RKO (cell line): ENCODE results near the gene SORCS2.

Experiments used
- DNase-seq: peaks from one replicate; pipeline ENCODE4 v3.0.0-alpha.2; 2016; ENCODE audit warnings: low spot score

Gene SORCS2

DNA sequence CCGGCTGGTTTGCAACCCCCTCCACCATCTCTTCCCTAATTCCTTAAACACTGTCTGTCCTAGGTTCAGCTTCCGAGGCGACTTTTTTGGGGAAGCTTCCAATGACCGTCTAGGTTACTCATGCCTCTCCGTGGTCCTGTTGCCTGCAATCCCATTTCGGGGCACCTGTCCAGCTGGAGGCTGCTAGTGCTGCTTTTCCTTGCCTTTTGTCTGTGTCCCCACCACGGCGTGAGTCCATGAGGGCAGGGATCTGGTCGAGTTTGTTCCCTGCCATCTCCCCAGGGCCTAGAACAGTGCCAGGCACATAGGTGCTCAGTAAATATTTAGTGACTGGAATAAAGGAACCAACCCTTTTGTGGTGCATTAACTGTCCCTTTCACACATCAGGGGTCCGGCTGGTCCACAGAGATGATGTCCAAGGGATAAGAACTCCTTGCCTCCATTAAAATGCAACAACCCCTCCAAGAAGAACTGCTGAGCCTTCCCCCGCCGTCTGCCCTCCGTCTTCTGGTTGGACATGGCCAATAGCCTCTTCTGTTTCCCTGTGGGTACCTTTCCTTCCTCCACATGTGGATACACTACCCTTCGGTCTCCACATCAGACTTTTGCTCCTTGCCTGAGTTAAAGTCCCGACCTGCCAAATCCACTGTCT lies 5.7 kb upstream of the SORCS2 start:
- DNase-seq = no peak

DNA sequence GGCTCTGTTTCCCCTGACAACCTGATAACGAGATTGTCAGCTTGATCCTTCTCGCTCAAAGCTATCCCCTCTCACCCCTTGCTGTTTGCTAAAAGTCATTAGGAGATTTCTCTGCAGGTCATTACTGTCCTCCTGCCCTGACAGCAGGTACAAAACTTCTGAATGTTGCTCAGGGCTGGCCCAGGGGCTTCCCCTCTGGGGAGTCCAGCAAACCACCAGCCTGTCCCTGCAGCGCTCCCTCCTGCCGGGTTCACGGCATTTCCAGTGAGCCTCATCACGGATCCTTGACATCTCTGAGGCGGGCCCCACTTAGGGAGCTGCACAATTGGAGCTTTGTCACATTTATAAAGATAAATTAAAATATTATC lies 5.2 kb upstream of the SORCS2 start:
- DNase-seq = no peak

DNA sequence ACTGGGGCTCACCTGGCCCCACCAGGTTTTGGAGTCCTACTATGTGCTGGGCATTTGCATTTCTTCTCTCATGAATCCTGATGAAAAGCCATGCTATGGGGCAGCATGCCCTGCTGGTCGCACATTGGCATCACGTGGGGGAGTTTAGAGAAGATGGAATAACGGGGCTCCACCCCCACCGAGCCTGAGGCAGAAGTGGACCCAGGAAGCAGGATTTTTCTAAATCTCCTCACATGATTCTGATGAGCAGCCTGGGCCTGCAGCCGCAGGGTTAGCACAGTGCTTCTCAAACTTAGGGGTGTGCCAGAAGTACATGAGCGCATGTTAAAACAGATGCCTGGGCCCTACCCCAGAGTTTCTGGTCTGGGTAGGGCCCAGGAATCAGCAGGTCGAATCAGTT lies 4.6 kb upstream of the SORCS2 start:
- DNase-seq = no peak

DNA sequence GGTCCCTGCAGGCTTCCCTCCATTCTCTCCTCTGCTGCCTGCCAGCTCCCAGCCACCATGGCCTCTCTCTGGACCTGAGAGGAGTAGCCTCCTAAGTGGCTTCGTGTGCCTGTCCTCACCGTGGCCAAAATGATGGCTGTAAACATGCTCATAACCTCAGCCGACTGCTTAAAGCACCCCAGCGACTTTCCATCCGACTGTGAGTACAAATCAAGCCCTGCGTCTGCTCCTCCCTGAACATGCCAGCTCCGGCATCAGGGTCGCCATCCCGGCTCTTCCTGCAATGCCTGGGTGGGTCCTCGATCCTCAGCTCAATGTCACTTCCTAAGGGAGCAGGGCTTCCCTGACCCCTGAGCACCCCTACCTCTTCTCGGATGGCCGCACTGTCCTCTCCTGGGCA lies 3.3 kb upstream of the SORCS2 start:
- DNase-seq = no peak

DNA sequence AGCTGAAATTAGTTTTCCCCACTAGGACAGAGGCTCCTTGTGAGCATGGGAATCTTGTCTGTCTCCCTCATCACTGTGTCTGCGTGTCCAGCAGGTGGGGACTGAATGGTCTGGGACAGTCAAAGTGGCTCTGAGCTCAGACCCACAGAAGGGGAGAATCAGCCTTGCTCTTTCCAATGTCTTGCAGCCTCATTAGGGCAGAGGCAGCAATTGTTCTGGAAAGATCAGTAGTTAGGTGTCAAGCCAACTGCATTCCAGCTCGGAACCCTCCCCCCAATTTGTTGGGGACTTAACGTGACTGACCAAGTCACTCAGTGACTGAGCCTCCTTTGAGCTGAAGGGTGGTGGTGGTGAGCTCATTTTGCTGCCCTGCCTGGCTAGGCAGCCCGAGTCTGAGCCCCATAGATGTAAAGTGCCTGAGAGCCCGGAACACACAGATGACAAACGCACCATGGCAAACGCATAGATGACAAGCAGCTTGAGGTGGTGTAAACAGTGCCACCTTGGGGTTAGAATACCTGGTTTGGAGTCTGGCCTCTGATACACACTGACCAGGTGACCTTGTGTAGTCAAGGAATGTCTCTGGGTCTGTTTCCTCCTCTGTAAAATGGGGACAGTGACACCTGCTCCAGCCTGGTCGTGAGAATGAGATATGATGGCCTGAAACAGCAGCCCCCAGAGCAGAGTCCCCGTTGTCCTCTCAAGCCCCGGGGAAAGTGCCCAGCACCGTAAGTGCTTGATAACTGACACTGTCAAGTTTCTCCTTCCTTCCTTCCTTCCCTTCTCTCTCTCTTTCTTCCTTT lies 2.7 kb upstream of the SORCS2 start:
- DNase-seq = no peak

DNA sequence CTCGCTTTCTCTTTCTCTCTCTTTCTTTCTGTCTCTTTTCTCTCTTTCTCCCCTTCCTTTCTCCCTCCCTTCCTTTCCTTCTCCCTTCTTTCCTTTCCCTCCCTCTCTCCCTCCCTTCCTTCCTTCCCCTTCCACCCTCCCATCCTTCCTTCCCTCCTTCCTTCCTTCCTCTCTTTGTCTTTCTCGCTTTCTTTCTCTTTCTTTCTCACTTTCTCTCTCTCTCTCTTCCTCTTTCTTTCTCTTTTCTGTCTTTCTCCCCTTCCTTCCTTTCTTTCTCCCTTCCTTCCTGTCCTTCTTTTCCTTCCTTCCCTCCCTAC lies 2.1 kb upstream of the SORCS2 start:
- no peak for DNase-seq

DNA sequence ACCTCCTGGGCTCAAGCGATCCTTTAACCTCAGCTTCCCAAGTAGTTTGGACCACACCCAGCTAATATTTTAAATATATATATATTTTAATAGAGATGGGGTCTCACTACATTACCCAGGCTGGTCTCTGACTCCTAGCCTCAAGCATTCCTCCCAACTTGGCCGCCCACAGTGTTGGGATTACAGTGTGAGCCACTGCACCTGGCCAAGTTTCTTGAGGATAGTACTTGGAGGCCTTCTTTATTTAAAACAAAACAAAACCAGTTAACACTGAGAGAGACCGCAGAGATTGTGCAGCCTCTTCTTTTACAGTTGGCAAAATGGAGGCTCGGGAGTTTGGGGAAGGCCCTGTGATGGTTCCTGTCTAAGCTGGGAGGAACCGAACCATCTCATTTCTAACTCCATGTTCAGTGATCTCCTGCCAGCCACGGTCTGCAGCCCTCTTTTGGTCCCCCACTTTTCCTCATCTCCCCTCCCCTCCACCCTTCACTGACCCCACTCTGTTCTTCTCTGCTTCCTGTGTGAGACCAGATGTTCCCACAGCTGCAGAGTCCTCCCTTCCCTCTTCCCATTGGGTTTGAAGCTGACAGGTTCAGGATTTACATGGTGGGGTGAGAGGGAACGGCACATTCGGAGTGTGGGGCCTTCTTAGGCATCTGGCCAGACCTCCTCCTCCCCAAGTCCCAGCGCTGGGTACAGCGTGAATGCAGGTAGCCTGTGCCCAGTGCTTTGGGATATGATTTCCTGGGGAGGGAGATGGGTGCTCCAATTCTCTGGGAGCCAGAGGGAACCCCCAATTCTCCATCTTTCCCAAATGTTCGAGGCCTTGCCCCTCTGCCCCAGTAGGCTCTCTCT lies 1.4 kb upstream of the SORCS2 start:
- DNase-seq = no peak

DNA sequence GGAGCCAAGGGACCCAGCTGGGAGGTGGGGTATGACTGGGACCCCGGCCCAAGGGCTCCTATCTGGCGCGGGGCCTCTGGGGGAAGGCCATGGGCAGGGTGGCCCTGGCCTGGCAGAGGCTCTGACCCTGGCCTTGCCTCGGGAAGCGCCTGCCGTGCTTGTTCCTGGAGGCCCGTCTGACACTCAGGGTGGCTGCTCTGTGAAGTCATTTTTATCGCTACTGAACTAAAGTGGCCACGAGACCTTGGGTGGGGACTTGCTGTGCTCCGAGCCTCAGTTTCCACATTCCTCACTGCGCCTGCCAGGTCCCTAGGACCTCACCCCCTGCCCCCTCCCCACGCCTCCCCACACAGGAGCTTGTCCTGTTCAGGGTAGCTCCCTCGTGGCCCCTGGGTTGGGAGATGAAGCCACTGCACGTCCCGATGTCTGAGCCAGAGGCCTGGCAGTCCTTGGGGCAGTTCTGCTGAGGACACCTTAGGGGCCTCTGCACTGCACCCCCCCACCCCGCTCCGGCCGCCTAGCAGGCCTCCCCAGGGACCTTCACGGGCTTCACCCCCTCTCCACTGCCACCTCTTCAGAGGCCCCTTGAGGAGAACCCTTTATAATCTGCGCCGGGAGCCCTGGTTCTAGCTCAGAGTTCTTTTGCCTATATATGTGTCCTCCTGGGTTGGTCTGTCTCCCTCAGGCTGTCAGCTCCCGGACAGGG lies 639 bp upstream of the SORCS2 start:
- DNase-seq = no peak

DNA sequence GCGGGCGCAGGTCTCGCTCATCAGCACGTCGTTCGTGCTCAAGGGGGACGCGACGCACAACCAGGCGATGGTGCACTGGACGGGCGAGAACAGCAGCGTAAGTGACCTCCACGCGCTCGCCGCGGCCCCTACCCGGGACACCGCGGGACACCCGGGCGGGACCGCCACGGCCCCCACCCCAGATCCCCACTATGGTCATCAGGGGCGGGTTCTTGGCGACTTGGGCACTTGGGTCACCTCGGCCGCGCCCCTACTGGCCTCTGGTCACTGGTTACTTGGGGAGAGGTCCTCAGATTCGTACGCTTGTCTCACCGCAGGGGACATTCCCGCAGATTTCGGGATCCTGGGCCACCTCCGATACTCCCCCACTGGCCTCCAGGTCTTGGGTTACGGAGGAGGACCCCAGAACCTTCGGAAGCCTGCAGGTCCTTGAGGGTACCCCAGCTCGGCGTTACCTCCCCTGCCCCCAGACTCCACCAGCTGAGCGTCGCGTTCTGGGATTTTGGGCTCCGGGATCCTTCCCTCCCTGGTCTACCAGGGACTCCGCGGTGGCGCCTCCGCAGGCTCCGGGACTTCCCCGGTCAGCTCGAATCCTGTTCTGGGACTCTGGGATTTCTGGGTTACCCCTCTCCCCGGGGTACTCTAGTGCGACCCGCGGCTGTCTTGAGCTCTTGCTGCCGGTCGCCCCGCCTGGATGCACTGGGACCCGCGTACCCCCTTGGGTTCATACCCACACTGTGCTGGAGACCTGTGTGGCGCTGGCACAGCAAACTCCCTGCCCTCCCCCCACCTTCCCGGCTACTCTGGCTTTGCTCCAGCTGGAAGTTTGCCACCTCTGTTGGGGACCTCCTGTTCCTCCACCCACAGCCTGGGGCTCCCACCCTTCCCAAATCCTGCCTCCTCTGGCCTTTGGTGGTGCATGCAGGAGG lies 956 bp downstream of the SORCS2 start:
- no peak for DNase-seq

DNA sequence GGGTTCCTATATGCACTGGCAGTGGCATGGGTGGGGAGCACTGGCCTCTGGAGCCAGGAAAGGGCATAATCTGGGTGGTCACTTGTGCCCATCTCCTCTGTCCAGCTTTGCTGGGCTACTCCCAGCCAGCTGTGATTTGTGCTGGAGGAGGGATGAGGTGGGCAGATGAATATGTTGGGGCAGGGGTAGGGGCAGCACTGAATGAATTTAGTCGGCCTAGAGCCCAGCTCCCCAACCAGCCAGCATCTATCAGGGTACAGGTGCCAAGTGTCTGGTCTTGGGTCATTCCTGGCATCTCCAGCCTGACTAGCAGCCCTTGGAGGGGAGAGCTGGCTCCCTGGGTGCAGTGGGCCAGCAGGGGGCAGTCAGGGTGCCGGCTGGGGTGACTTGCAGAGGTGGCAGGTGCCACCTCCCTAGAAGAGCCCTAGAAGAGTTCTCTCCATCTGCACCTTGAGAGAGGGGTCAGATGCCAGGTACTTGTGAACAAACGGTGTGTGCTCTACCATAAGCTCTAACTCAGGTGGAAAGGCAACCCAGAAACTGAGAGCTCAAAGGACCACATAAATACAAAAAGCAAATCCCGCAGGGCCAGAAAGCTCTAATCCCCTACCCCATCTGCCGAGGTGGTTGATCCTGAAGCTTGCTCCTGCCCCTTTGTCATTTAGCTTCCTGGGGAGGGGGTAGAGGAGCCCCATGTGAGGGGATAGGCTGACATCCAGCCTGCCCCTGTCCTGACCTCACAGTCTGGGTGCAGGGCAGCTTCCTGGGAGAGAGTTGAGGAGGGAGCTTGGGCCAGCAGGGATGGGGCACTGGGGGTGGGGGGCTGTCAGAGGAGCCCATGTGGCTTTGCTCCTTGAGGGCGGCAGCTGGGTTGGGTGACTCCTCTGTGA lies 2.2 kb downstream of the SORCS2 start:
- no peak for DNase-seq

DNA sequence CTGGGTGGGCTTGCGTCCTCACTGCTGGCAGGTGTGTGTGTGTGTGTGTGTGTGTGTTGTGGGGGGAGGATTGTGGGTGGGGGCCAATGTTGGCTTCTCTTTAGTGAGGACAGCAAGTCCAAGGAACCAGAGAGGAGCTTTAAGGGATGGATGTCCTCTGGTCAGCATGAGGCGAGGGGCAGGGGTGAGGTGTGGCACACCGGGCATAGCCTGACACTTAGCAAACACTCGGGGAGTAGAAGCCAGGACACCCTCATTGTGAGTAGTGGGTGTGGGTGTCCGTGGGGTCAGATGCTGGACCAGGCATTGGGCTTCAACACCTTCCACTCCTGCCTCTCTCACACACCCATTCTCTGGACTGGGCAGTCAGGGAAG lies 2.8 kb downstream of the SORCS2 start:
- DNase-seq = no peak

DNA sequence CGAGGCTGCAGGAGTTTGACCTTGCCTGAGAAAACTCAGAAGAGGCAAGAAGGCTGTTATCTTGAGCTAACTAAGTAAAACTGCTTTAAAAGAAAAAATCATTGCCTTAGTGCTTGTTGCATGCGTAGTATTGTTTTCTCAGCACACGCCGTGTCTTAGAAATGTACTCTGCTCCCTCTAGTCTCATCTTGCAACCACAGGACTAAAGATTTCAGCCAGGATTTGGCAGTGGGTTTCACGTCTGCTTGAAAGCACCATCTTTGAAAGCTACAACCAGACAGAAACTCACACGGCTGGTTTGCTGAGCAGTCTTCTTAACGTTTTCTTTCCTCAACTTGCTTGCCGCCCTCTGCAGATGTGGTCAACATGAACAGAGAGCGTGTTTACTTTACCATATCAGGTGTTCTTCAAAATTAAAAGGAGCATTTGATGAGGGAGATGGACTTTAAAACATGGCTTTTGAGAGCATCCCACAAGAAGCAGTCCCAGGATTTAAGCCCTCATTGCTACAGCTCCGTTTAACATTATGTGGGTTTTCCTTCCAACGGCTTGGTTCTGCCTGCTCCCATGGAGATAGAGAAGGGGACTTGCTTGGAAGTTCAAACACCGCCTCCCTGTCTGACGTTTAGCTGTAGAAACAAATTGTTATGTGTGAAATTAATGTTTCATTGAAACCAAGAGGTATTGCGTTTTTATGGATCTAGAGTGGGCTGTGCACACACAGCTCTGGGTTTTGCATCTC lies 3.4 kb downstream of the SORCS2 start:
- no peak for DNase-seq

DNA sequence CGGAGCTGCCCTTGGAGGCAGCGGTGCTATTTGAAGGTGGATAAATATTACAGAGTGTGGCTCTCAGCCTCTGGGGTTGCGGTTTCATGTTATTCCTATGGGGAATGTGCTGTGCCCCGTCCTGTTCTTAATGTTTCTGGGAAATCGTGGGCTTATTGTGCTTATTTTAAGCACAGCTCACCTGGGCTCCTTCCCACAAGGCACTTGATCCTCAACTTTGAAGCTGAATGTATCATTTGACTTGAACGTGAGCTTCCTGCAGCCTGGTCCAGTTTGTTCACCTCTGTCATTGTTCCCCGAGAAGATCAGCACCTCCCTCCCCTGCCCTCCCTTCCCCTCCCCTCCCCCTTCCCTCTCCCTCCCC lies 3.9 kb downstream of the SORCS2 start:
- no peak for DNase-seq

DNA sequence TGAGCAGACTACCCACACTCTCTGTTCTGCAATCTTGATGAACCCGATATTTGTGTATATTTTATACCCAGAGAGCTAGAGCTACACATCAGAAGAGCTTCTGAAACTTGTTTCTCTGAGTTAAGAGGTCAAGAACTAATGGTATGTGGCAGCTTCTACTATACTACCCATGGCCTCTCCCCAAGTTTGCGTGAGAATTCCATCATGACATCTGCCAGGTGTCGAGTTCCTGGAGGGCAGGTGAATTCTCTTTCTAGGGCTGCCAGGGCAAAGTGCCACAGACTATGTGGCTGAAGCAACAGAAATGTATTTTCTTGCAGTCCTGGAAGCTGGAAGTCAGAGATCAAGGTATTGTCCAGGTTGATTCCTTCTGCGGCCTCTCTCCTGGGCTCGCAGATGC lies 4.4 kb downstream of the SORCS2 start:
- DNase-seq = no peak

DNA sequence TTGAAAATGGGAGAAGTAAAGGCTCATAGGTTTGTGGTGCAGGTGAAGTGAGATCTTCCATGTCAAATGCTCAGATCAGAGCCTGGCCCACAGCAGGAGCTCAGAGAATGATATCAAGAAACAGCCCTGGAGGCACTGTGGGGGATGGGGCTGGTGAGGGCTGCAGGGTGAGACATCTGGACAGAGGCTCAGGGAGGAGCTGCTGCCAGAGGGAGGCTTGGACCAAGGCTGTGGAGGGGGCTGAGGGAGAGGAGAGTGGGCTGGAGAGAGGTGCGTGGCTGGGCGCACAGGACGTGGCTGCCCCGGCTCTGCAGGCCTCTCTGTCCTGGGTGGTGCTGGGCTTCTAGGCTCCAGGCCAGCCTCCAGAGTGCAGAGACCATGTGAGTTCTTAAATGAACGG lies 5.6 kb downstream of the SORCS2 start:
- no peak for DNase-seq

DNA sequence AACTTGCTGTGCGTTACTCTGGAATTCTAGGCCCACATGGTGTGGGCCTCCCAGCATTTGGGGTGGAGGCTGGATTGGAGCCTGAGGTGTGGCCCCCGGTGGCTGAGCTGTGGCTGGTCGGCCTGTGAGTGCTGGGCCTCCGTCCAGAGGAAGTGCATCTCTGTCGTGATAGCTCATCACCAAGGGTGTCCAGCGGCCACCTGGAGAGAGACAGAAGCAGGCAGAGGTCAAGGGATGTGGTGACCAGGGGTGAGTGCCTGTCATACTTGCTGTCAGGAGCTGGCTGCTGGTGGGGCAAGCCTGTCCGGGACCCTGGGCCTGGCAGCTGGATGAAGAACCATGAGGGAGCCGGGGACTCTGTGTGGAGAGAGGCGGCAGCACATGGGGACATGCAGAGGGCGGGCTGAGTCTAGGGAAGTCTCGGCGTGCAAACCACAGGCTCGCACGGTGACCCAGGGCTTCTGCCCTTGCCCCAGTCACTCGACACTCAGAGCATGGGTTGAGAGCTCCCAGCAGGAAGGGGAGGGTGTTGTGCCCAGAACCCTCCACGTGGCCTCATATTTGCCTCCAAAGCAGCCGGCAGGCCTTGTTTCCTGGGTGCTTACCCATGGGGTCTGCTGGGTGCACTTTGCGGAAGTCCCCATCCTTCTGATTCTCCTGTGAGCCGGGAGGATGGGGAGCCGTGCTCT lies 6.2 kb downstream of the SORCS2 start:
- DNase-seq = no peak

DNA sequence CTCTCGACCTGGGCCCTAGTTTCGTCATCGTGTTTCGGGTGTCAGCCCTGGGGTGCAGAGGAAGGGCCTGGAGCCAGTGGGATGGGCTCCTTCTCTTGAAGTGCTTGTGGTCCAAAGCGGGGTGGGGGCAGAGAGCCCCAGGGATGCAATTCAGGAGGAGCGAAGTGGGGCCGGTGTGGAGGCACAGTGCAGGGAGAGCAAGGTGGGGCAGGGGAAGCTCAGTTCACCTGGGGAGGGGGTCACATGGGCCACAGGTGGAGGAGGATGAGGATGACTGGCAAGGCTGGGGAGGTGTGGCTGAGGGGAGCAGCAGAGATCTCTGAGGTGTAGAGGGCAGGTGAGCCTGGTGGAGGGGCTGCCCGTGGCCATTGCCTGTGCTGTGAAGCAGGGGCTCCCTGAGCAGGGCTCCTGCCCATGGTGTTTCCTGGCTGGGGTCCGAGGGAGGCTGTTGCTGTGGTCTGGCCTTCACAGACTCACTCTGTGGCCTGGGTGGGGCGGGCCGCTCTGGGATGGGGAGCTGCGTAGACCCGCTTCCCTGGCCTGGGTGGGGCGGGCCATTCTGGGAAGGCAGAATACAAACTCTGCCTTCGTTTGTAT lies 6.9 kb downstream of the SORCS2 start:
- no peak for DNase-seq

DNA sequence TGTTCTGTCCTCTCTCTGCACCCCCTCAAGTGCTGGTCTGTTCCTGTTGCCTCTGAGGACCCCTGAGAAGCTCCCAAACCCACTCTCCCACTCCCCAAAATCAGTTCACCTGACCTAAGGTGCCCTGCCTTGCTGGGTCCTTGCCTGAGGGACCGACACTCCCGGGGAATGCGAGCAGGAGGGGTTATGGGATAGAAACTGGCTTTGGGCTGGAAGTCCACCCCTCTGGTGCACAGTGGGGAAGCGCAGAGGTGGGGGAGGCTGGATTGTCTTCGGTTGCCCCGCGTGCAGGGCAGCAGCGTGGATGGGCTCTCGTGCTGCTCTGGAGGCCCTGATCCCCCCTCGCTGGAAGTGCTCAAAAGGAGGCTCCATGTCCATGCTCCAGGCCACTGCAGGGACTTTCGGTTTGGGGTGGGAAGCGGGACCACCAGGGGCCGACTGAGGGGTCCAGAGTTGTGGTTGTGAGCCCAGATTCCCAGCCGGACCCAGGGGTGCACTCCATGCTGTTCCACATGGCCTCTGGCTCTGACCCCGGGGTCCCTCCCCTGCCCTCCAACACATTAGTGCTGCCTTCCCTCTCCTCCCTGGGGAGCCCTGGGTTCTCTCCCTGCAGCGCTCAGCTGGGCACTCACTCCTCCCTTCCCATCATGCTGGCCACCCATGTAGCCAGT lies 7.6 kb downstream of the SORCS2 start:
- no peak for DNase-seq
